A549 (cell line): ENCODE data around the gene EML4. TPM values are rescaled to one million over a fixed set of nuclear protein-coding genes. Genes with fewer than 3 reads are reported as not detected.
"Not testable (repeated sequence)": the region's sequence is repeated elsewhere in the genome, so short reads cannot be mapped to it uniquely, and the experiment has no call there.

ENCODE experiments used
- ATAC-seq, 2 experiments: fragments of 200-7000 bp in 1 of 2; fragments of >200 bp in 1 of 2; cut with Nextera tagmentation in 1 of 2; cut with Tn5 transposase in 1 of 2; 3 replicates each; pipeline versions ENCODE4 v1.8.0 to v1.9.1; 2018 to 2020; ENCODE audit warnings: mild to moderate bottlenecking in 1 of 2, moderate library complexity in 1 of 2
- CTCF ChIA-PET: fragments of 300-600 bp; sonication (Branson Sonifier 250); formaldehyde crosslinking; extraction: SDS; loops from one replicate; lab custom pipeline; 2021; ENCODE audit warnings: antibody characterized with exemption, inconsistent platforms; lab: Yijun Ruan, JAX
- POLR2A ChIA-PET: fragments of 350-600 bp; formaldehyde crosslinking; extraction: SDS; loops from one replicate; lab custom pipeline; 2021; ENCODE audit warnings: antibody characterized with exemption, inconsistent platforms; lab: Yijun Ruan, JAX
- DNase-seq, 2 experiments: peaks; one replicate each; pipeline versions ENCODE4 v3.0.0 to v3.0.0-alpha.2; 2011 to 2016; ENCODE audit warnings: low read depth in 1 of 2, low spot score in 1 of 2
- FAIRE-seq: peaks from 2 replicates; lab custom pipeline; 2011; peaks lifted over from hg19 to GRCh38; lab: Jason Lieb, UNC
- H3K27ac ChIP-seq, 2 experiments: fragments of >200 bp; sonication (Bioruptor Twin); formaldehyde crosslinking; 3 replicates each; pipeline ENCODE4 v1.5.1; 2016 to 2017
- H3K4me1 ChIP-seq: fragments of >200 bp; sonication (Bioruptor Twin); formaldehyde crosslinking; 3 replicates; pipeline ENCODE4 v1.6.1; 2016
- H3K4me2 ChIP-seq: fragments of >200 bp; sonication (Bioruptor Twin); formaldehyde crosslinking; 3 replicates; pipeline ENCODE4 v1.6.1; 2016
- H3K4me3 ChIP-seq: fragments of >200 bp; sonication (Bioruptor Twin); formaldehyde crosslinking; 3 replicates; pipeline ENCODE4 v1.5.1; 2016
- H3K9me3 ChIP-seq: fragments of >200 bp; sonication (Bioruptor Twin); formaldehyde crosslinking; 3 replicates; pipeline ENCODE4 v1.6.1; 2016
- CBX2 ChIP-seq: fragments of 200-600 bp; sonication (generic); IDR thresholded peaks from 2 replicates; pipeline ENCODE4 v1.6.1; 2016; ENCODE audit warnings: low read depth, mild to moderate bottlenecking, borderline replicate concordance
- ESRRA ChIP-seq: fragments of 150-350 bp; IDR thresholded peaks from 2 replicates; pipeline ENCODE4 v1.6.1; 2014; ENCODE audit warnings: mild to moderate bottlenecking, low read length, borderline replicate concordance
- FOXS1 ChIP-seq: fragments of 250-450 bp; sonication (Bioruptor Pico); IDR thresholded peaks from 2 replicates; pipeline ENCODE4 v1.5.0; 2020; ENCODE audit warnings: mild to moderate bottlenecking, moderate library complexity
- GATA3 ChIP-seq: IDR thresholded peaks from 2 replicates; pipeline ENCODE4 v1.6.1; 2012; ENCODE audit warnings: borderline replicate concordance
- HES2 ChIP-seq: fragments of >200 bp; sonication (Bioruptor Twin); formaldehyde crosslinking; IDR thresholded peaks from 2 replicates; pipeline ENCODE4 v1.6.1; 2016
- KDM5A ChIP-seq: fragments of 200-600 bp; sonication (generic); IDR thresholded peaks from 2 replicates; pipeline ENCODE4 v1.6.1; 2016; ENCODE audit warnings: antibody characterized with exemption, mild to moderate bottlenecking
- MAX ChIP-seq: IDR thresholded peaks from 2 replicates; pipeline ENCODE4 v1.6.1; 2012
- POLR2A ChIP-seq: IDR thresholded peaks from 2 replicates; pipeline ENCODE4 v1.6.1; 2012; ENCODE audit warnings: mild to moderate bottlenecking, low read length
- POLR2AphosphoS2 ChIP-seq: conservative IDR thresholded peaks from 2 replicates; pipeline ENCODE4 v1.6.1; 2012; ENCODE audit warnings: low read length, improper control_type of control experiment, inconsistent platforms
- RARB ChIP-seq: fragments of 250-450 bp; sonication (Bioruptor Pico); IDR thresholded peaks from 2 replicates; pipeline ENCODE4 v1.8.0; 2021; ENCODE audit warnings: mild to moderate bottlenecking, moderate library complexity
- SMC3 ChIP-seq: fragments of >200 bp; sonication (Bioruptor Twin); formaldehyde crosslinking; IDR thresholded peaks from 3 replicates; pipeline ENCODE4 v1.6.1; 2018; ENCODE audit warnings: inconsistent platforms
- ZFP36 ChIP-seq: fragments of 450-650 bp; IDR thresholded peaks from 2 replicates; pipeline ENCODE4 v1.6.1; 2014; ENCODE audit warnings: borderline replicate concordance; ENCODE audit not compliant: partially characterized antibody
- WGBS: methylation state at CpG from one replicate; pipeline ENCODE4 v1.1.6; 2017; ENCODE audit errors: missing lambda C conversion rate; 5-methylcytosine and 5-hydroxymethylcytosine counted together
- polyA plus RNA-seq, 4 experiments: library from polyadenylated mRNA; depleted of rRNA in 3 of 4; stranded (reverse); fragments of >200 nt; fragmentation: RNase III in 1 of 4; extraction: RNeasy Plus Mini Kit Qiagen cat#74134 plus additional on column Dnase treatment in 1 of 4; gene quantifications; 2 replicates in 3 of 4; 3 replicates in 1 of 4; pipeline ENCODE4 v1.2.3, GENCODE V29; 2011 to 2017
- TF ChIP-seq, protein P1 (sequence below): fragments of >200 bp; sonication (Bioruptor Twin); formaldehyde crosslinking; IDR thresholded peaks from 3 replicates; pipeline ENCODE4 v1.5.1; 2016

Gene EML4
- polyA plus RNA-seq, 2 of the 4 experiments (the other 2 are of a cell fraction), result 34.6 to 130 TPM

DNA sequence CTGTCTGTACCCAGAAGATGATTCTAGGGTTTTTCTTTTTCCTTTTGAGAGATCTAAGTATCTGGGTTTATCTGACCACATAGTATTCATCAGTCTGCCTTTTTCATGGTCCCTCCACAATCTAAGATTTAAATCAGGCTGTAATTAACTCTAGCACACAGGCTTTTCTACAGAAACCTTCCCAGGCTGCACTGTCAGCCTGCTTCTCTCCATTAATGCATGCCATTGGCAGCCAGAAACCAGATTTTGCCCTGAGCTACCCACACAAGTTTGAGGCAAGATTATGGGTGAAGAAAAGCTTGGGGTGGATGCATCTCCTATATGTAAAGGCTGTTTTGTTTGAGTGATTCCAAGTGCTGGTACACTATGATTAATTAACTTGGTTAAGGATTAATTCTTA, 45.7 kb upstream of the EML4 start:
- TF ChIP-seq, protein P1, sequence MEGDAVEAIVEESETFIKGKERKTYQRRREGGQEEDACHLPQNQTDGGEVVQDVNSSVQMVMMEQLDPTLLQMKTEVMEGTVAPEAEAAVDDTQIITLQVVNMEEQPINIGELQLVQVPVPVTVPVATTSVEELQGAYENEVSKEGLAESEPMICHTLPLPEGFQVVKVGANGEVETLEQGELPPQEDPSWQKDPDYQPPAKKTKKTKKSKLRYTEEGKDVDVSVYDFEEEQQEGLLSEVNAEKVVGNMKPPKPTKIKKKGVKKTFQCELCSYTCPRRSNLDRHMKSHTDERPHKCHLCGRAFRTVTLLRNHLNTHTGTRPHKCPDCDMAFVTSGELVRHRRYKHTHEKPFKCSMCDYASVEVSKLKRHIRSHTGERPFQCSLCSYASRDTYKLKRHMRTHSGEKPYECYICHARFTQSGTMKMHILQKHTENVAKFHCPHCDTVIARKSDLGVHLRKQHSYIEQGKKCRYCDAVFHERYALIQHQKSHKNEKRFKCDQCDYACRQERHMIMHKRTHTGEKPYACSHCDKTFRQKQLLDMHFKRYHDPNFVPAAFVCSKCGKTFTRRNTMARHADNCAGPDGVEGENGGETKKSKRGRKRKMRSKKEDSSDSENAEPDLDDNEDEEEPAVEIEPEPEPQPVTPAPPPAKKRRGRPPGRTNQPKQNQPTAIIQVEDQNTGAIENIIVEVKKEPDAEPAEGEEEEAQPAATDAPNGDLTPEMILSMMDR, result no peak
- no peak for TF ChIP-seq POLR2AphosphoS2
- TF ChIP-seq SMC3, result no peak
- TF ChIP-seq POLR2A, result no peak
- TF ChIP-seq KDM5A, result no peak
- no peak for TF ChIP-seq CBX2
- TF ChIP-seq, all 56 proteins: peak for 0
- peak overlapping the region in 1 of 2 experiments; percentile 27; a peak in 1 of 6 replicates for H3K27ac ChIP-seq
- no peak for DNase-seq
- H3K4me1 ChIP-seq, result peaks cover 43% of the 10 kb centered on the region
- ChIA-PET POLR2A (interaction anchor here (2.1 kb wide), 1 partner anchor 10 kb away, joined by 8 read pairs; no protein-coding TSS in a partner anchor), CTCF (interaction anchor here (1.2 kb wide), 1 partner anchor 9 kb away, joined by 3 read pairs; no protein-coding TSS in a partner anchor)
- no peak for ATAC-seq
- H3K9me3 ChIP-seq, result peaks cover 9% of the 10 kb centered on the region; the same call in 2 of the 3 replicates
- H3K4me3 ChIP-seq, result no peak overlapping the region
- 0 out of 3 replicates have a peak overlapping the region, but pooled peaks have one; percentile 37 for H3K4me2 ChIP-seq
- no peak for FAIRE-seq

DNA sequence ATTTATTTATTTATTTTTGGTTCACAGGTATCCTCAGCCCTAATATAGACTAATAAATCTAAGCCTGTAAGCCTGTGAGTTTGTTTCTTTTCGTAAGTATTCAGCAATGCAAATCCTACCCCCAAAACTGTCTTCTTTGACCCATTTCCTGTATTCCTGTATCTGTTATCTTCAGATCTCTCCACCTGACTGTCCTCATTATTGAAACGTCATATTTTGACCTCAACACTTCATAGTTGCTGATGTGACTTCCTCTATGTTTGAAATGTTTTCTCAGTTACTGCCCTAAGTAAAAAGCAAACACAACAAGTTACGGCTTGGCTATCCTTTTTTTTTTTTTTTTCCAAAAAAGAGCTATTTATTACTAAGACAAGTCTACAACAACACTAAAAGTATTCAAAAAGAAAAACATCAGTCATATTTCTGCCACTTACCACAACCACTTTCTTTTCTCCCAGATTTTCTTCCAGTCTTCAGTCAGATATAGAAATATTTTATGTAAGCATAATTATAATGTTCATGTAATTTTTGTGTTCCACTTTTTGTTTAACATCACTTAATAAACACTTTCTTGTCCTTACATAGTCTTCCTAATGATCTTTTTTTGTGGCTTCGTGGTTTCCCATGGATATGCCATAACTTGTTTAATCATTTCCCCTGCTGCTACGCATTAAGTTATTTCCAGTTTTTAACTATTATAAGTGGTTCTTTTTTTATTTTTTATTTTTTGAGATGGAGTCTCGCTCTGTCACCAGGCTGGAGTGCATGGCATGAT, 45.0 kb upstream of the EML4 start:
- FAIRE-seq (no peak), ATAC-seq (no peak), DNase-seq (no peak)
- H3K27ac ChIP-seq, result 0 out of 6 replicates have a peak overlapping the region, but pooled peaks of 1 of the 2 experiments have one; percentile 27
- 62% methylated on average over 6 of the region's 6 CpGs for WGBS
- peak overlapping the region; percentile 37 for H3K4me2 ChIP-seq
- H3K9me3 ChIP-seq, result peaks cover 9% of the 10 kb centered on the region; the same call in 2 of the 3 replicates
- peaks cover 40% of the 10 kb centered on the region for H3K4me1 ChIP-seq
- TF ChIP-seq GATA3, result peak; percentile 62; the same call in 1 of the 2 replicates
- no peak for TF ChIP-seq RARB
- ChIA-PET POLR2A (interaction anchor here (2.1 kb wide), 1 partner anchor 9 kb away, joined by 8 read pairs; no protein-coding TSS in a partner anchor), CTCF (interaction anchor here (1.1 to 2.0 kb wide), 4 partner anchors 10 to 38 kb away, joined by 3 to 9 read pairs (median 6); no protein-coding TSS in a partner anchor)
- no peak overlapping the region for H3K4me3 ChIP-seq

GRCh38 chr2:42125841-42126594, 43.1 kb upstream of the EML4 start:
- 0 out of 3 replicates have a peak overlapping the region, but pooled peaks have one; percentile 3 for H3K4me2 ChIP-seq
- peak overlapping the region in 1 of 2 experiments; percentile 50; a peak in 3 of 6 replicates for H3K27ac ChIP-seq
- H3K9me3 ChIP-seq, result peaks cover 5% of the 10 kb centered on the region; the same call in 2 of the 3 replicates
- WGBS, result 67% methylated on average over 10 of the region's 10 CpGs
- H3K4me3 ChIP-seq, result no peak overlapping the region
- TF ChIP-seq ESRRA (no peak), MAX (no peak), ZFP36 (no peak), CBX2 (no peak), HES2 (no peak), FOXS1 (CRISPR knock-in tag) (no peak)
- H3K4me1 ChIP-seq, result peaks cover 41% of the 10 kb centered on the region
- ChIA-PET CTCF (interaction anchor here (0.8 to 5.0 kb wide), 13 partner anchors 10 to 285 kb away, joined by 3 to 19 read pairs (median 3); no protein-coding TSS in a partner anchor), POLR2A (no interaction called here)
- FAIRE-seq (no peak), DNase-seq (no peak), ATAC-seq (peak; percentile 44 to 56; a peak in 3 of 6 replicates)

GRCh38 chr2:42126873-42127272, 42.3 kb upstream of the EML4 start:
- peak overlapping the region; percentile 30; the same call in 2 of the 3 replicates for H3K4me2 ChIP-seq
- peaks cover 49% of the 10 kb centered on the region for H3K4me1 ChIP-seq
- not testable (repeated sequence) for FAIRE-seq, DNase-seq, H3K9me3 ChIP-seq, ATAC-seq, H3K4me3 ChIP-seq
- ChIA-PET CTCF (interaction anchor here (1.3 to 5.0 kb wide), 5 partner anchors 13 to 41 kb away, joined by 4 to 19 read pairs (median 5); no protein-coding TSS in a partner anchor), POLR2A (interaction anchor here (0.7 to 0.9 kb wide), 2 partner anchors 9 to 114 kb away, joined by 3 read pairs; no protein-coding TSS in a partner anchor)
- peak overlapping the region; percentile 1 to 51; a peak in 4 of 6 replicates for H3K27ac ChIP-seq
- WGBS, result 87% methylated on average over 10 of the region's 10 CpGs
